Retinal pigment epithelial cell (primary cell): ENCODE data around the gene TMEM187.

ENCODE experiments used
- DNase-seq: peaks from one replicate; pipeline ENCODE4 v3.0.0-alpha.2; 2010; ENCODE audit warnings: low read depth
- H3K4me3 ChIP-seq: 2 replicates; pipeline ENCODE4 v1.5.1; 2011; ENCODE audit warnings: mild to moderate bottlenecking, low read length, control low read depth, moderate library complexity
- TF ChIP-seq, protein P1 (sequence below): conservative IDR thresholded peaks from 2 replicates; pipeline ENCODE4 v1.5.1; 2011; ENCODE audit warnings: low read depth, low read length, control low read depth, inconsistent platforms

Gene TMEM187, protein sequence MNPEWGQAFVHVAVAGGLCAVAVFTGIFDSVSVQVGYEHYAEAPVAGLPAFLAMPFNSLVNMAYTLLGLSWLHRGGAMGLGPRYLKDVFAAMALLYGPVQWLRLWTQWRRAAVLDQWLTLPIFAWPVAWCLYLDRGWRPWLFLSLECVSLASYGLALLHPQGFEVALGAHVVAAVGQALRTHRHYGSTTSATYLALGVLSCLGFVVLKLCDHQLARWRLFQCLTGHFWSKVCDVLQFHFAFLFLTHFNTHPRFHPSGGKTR

DNA sequence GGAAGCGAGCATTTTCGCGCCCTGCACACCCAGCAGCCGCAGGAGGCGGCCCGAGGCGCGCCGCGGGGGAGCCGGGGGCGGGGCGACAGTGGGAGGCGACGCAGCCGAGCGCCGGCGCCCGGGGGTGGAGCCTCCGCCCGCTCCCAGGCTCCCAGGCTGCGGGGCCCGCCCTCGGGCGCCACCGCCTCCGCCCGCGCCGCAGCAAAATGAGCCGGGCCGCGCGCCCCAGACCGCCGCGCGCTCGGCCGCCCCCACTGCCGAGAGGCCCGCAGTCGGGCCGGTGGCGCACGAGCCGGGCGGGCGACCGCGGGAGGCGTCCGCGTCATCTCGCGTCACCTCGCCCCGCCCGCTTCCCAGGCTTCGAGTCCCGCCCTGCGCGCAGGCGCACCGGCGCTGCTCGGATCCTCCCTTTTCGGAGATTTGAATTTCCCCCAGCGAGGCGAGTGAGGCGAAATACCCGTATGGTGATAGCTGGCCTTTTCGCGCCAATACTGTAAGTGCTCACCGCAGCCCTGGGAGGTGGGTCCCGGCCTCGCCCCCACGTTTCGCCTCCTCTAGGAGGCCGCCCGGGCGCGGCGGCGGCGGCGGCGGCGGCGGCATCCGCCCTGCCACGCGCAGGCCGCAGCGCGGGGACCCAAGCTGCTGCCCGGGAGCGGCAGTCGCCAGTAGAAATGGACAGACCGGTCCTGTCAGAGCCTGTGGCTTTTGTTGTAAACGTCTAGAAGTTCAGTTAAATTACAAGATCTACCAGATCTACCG lies at the start of gene TMEM187:
Gene TMEM187, plus strand, starts transcription at position 387 of the 759 bp plus-strand sequence. CDS start 9,309 bp downstream, outside the sequence.
- peak within 1 kb of the TSS; percentile 95 for H3K4me3 ChIP-seq
- TF ChIP-seq, protein P1, sequence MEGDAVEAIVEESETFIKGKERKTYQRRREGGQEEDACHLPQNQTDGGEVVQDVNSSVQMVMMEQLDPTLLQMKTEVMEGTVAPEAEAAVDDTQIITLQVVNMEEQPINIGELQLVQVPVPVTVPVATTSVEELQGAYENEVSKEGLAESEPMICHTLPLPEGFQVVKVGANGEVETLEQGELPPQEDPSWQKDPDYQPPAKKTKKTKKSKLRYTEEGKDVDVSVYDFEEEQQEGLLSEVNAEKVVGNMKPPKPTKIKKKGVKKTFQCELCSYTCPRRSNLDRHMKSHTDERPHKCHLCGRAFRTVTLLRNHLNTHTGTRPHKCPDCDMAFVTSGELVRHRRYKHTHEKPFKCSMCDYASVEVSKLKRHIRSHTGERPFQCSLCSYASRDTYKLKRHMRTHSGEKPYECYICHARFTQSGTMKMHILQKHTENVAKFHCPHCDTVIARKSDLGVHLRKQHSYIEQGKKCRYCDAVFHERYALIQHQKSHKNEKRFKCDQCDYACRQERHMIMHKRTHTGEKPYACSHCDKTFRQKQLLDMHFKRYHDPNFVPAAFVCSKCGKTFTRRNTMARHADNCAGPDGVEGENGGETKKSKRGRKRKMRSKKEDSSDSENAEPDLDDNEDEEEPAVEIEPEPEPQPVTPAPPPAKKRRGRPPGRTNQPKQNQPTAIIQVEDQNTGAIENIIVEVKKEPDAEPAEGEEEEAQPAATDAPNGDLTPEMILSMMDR = no peak
- peak; percentile 46 for DNase-seq

DNA sequence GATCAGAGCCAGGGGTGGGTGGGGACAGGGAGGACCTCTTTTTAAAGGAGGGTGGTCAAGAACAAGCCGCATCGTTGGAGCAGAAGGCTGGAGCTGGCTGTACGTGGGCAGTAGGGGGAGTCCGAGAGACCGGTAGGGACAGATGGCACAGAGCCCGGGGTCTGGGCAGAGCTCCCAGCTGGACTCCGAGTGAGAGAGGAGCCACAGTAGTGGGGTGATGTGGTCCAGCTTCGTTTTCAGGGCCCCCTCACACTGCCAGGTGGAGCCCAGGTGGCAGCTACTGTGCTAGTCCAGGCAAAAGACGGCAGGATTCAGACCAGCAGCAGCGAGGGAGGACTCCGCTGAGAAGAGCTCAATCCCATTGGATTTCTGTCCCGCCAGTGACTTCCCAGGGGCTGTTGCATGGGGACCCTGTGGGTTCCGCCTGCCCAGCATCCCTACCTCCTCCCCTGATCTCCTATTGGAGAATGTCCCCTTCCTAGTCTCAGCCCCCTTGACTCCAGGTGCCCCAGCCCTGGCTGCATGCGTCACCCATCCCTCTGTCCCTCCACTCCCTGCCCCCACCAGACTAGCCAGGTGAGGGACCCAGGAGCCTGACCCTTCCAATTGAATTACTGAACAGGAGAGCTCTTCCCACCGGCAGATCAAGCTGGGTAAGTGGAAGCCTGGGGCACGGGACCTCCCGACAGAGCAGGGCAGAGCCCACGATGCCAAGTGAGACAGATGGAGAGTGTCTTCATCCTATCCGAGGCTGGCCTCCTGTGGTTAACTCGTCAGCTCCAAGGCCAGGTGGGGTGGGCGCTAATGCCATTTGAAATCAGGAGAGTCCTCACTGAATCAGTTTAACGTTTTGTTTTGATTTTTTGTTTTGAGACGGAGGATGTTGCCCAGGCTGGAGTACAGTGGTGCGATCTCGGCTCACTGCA lies 49.4 kb upstream of the TMEM187 start:
- DNase-seq = no peak
- no peak overlapping the region for H3K4me3 ChIP-seq
- TF ChIP-seq, protein P1 = peak; percentile 77

DNA sequence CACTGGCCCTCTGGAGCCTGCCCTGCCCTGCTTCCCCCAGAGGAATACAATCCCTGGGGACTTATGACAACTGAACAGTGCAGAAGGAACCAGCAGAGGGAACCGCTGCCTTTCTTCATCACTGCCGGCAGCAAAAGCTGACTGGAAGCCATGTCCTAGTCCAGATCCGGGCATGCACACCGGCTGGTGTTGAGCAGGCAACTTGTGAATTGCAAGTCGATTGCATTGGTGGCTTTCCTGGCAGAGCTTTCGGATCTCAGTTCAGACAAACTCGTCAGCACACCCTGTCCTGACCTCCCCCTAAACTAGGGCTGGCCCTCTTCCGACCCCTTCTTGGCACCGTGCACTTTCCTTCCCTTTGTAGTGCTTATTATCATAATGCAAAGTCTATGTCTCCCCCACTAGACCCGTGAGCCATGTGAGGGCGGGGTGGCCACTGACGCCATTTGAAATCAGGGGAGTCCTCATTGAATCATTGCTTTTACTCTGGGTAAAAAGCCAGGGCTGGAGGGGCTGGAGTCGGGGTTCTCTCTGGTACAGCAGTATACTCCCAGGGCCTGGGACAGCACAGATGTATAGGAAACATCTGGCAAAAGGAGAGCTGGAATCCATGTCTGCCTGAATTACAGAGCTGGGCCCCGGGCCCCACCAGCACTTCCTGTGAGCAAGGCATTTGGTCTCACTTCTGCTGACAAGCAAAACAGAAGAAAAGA lies 48.2 kb upstream of the TMEM187 start:
- TF ChIP-seq, protein P1 = peak; percentile 38
- H3K4me3 ChIP-seq = no peak overlapping the region
- DNase-seq = no peak

DNA sequence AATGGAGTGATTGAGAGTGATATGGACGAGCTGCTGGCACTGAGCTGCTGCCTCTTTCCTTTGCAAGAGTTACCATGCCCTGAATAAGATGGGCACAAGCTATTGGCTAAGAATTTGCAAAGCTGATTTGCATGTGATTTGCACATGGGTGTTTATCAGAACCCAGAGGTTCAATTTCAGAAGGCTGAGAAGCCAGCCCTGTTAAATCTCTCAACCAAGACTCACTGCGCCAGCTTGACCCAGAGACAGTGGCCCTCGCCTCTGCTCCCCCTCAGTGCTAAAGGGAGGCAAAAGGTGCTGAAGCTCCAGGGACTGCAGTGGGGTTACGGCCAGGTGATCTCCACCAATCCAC lies 47.2 kb upstream of the TMEM187 start:
- DNase-seq = no peak
- TF ChIP-seq, protein P1 = no peak
- no peak overlapping the region for H3K4me3 ChIP-seq

DNA sequence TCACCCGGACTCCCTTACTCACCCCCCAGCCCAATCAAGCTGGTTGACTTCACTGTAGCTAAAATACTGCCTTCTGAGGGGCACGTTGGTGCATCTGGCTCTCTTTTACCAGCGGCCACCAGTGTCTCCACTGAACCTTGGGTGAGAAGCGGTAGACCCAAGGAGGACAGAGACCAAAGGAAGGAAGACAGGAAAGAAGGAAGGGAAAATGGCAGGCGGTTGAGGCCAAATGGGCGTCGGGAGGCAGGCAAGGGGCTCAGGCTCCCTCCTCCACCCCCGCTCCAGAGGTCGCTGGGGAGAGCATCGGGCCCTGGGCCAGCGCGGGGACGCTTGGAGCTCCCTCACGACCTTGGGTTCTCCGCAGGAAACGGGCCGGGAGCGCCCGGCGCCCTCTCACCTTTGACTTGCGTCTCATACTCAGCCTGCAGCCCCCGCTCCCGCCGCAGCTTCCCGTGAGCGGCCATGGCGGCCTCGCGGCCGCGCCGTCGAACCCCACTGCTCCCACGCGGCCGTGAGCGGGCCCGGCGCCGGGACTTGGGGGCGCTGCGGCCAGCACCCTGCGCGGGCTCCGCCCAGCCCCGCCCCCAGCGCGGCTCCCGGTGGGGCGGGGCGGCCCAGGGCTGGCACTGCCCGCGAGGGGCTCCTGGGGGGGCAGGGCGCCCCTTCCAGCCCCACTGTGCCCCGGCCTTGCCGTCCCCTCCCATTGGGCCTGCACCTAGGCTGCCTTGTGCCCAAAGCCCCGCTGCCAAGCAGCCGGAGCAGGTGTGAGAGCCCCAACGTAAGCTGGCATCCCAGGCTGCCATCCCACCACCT lies 46.6 kb upstream of the TMEM187 start, which contains the start of gene ARHGAP4:
Gene ARHGAP4, minus strand, starts transcription at position 526 of the 813 bp plus-strand sequence. Its CDS starts 62 bp downstream, at position 464.
- TF ChIP-seq, protein P1 = no peak
- DNase-seq = no peak
- H3K4me3 ChIP-seq = no peak within 1 kb of the TSS

DNA sequence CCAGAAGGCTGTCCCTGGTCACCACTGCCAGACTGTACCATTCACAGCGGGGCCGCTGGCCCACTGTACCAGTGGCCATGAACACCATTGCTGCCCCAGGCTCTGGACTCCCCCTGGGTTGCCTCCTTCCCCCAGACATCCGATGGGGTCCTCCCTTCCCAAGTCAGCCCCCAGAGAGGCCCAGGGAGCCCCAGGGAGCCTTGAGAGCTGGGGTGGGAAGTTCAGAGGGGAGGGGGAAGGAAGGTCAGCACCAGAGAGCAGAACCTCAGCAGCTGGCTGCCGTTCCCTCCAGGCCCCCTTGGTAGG lies 46.0 kb upstream of the TMEM187 start:
- H3K4me3 ChIP-seq = no peak overlapping the region
- TF ChIP-seq, protein P1 = no peak
- no peak for DNase-seq
